ENCODE data around the gene DNM1L.

DNA sequence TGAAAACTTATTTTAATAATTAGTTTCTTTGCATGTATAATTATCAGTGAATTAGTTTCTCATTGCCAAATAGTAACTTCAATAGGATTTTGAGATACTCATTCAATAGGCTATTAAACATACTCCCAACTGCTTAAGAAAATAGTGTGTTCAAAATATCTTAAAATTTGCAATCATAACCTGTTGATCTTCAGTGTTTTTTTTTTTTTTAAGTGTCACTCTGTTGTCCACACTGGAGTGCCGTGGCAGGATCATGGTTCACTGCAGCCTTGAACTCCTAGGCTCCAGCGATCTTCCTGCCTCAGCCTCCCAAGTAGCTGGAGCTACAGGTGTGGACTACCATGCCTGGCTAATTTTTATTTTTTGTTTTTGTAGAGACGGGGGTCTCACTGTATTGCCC is 78.1 kb downstream of the DNM1L start:
- TF ChIP-seq, protein P1, sequence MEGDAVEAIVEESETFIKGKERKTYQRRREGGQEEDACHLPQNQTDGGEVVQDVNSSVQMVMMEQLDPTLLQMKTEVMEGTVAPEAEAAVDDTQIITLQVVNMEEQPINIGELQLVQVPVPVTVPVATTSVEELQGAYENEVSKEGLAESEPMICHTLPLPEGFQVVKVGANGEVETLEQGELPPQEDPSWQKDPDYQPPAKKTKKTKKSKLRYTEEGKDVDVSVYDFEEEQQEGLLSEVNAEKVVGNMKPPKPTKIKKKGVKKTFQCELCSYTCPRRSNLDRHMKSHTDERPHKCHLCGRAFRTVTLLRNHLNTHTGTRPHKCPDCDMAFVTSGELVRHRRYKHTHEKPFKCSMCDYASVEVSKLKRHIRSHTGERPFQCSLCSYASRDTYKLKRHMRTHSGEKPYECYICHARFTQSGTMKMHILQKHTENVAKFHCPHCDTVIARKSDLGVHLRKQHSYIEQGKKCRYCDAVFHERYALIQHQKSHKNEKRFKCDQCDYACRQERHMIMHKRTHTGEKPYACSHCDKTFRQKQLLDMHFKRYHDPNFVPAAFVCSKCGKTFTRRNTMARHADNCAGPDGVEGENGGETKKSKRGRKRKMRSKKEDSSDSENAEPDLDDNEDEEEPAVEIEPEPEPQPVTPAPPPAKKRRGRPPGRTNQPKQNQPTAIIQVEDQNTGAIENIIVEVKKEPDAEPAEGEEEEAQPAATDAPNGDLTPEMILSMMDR (conservative IDR thresholded peaks at IDR 0.05; ENCODE audit: low read depth, low read length), result no peak
- no peak for TF ChIP-seq EZH2 (IDR thresholded peaks at IDR 0.05; ENCODE audit: borderline replicate concordance, low read depth, low read length, poor library complexity, severe bottlenecking)

Data from A673 (cell line).